Stimulated activated CD4-positive, alpha-beta T cell treated with anti-CD3 and anti-CD28 coated beads, Interleukin-1b, Interleukin-23, amount 100 ng/mL, for 1 hour (primary cell): Measurements from ENCODE around the gene ST6GALNAC1.

Experiments used
- DNase-seq, 2 donors: peaks; one replicate each; pipeline ENCODE4 v3.0.0-alpha.2; 2020; ENCODE audit warnings: low read depth in 2 of 2

The ST6GALNAC1 gene

GRCh38 chr17:76643553-76644148, at the start of gene ST6GALNAC1:
TSS of gene ST6GALNAC1 (minus strand) at chr17:76643757. CDS start at chr17:76643638, 119 bp downstream.
- DNase-seq: no peak

GRCh38 chr17:76691379-76692191, 48.0 kb upstream of the ST6GALNAC1 start:
- DNase-seq: no peak

DNA sequence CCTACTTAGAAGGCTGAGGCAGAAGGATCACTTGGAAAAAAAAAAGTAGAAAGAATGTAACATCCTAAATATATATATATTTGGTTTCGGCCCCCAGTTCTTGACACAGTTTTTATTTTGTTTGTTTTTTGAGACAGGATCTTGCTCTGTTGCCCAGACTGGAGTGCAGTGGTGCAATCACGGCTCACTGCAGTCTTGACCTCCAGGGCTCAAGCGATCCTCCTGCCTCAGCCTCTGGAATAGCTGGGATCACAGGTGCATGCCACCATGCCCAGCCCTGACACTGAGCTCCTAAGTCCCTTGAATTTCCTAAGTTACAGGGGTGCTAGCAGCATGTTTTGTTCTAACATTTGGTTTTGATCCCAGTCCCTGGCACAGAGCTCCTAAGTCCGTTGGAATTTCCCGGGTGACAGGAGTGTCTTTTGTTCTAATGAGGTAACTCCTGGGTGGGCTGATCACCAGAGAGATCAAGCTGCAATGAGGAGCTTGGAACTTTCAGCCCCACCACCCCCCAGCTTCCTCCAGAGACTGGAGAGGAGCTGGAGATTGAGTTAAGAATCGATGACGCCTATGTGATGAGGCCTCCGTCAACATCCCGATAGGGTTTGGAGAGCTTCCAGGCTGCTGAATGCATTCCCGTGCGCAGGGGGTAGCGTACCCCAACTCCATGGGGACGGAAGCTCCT, 47.2 kb upstream of the ST6GALNAC1 start:
- no peak for DNase-seq

GRCh38 chr17:76689859-76690258, 46.3 kb upstream of the ST6GALNAC1 start:
- no peak for DNase-seq

DNA sequence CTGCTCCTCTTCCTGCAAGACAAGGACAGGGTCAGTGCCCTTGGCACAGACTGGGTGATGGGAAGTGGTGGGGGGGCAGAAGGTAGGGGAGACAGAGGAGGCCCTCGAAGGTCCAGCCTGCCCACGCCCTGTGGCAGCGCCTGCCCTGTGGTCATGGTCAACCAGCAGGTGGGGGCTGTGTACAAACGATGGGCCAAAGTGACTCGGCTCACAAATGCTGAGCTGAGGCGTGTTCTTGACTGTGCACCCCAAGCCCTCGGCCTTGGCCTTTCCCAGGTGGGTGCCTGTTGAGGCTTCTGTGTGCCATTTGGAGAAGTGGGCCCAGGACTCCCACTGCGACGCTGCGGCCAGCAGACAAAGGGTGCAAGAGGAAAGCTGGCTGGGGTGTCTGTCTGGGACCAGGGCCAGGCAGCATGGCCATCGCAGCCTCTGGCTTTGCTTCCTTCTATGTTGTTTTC, 44.6 kb upstream of the ST6GALNAC1 start:
- DNase-seq: no peak

DNA sequence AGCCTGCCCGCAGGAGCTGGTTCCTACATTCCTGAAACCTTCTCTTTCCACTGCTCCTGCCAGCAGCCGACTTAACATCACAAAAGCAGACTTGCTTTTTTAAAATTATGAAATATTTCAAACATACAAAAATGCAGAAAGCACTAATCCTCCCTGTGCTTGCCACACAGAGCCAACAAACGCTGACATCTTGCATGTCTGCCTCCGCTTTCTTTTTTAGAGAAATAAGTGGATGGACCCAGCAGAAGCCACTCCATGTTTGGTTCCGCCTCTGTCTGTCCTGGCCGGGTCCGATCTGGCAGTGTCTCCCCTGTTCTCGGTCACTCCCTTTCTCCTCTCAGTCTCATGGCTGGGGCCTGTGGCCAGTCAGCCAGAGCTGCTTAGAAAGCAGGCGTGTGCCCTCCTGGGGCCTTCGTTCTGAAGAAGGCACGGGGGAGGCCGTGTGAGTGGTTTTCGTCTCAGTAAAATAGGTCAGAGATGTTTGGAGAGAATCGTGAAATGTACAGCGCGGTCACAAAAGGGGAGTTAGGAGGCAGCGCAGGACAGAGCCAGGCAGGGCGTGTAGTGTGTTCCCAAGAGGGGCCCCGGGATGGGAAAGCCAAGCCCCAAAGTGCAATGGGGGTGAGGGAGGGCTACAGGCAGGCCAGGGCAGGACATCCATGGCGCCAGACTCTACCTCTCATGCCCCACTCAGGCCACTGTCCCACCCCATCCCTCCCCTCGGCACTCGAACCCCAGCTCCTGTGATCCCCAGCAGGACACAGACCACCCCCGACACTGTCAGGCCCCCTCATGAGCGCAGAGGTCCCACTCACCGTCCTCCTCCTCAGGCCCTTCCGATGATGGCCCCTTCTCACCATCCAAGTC, 44.0 kb upstream of the ST6GALNAC1 start:
- no peak for DNase-seq

DNA sequence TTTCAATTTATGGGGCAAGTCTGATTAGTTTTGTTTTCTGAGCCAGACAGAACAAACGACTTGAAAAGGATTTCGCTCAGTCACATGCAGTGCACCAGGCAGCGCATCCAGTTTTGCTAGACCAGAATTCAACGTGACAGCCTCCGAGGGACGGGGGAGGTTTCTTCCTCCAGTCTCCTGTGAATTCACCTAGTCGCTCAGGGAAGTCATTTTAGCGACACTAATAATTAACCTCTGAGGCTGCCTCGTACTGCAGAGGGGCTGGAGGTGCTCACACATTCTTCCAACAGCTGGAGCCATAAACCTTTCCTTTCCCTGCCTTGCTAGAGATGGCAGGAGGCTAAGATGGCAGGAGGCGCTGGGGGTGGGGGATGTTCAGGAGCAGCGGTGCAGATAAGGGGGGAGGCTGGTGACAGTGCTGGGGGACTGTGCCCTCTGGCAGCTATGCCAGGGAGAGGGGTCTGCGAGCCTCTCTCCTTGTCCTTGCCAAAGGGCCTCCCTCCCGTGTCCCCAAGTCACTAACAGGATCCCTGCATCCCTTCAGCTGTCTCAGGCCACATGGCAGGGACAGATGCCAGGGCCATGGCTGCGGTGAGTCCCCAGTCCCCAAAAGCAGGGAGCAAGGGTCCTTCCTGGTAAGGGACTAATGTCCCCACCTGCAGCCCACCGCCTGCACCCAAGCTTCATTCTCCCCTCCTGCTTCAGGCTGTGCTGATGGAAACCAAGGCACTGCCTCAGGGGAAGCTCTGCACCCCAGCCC, 43.2 kb upstream of the ST6GALNAC1 start:
- DNase-seq: no peak

GRCh38 chr17:76685846-76686245, 42.3 kb upstream of the ST6GALNAC1 start:
- DNase-seq: no peak

GRCh38 chr17:76685366-76685765, 41.8 kb upstream of the ST6GALNAC1 start:
- DNase-seq: no peak

GRCh38 chr17:76684756-76685155, 41.2 kb upstream of the ST6GALNAC1 start:
- DNase-seq: no peak

DNA sequence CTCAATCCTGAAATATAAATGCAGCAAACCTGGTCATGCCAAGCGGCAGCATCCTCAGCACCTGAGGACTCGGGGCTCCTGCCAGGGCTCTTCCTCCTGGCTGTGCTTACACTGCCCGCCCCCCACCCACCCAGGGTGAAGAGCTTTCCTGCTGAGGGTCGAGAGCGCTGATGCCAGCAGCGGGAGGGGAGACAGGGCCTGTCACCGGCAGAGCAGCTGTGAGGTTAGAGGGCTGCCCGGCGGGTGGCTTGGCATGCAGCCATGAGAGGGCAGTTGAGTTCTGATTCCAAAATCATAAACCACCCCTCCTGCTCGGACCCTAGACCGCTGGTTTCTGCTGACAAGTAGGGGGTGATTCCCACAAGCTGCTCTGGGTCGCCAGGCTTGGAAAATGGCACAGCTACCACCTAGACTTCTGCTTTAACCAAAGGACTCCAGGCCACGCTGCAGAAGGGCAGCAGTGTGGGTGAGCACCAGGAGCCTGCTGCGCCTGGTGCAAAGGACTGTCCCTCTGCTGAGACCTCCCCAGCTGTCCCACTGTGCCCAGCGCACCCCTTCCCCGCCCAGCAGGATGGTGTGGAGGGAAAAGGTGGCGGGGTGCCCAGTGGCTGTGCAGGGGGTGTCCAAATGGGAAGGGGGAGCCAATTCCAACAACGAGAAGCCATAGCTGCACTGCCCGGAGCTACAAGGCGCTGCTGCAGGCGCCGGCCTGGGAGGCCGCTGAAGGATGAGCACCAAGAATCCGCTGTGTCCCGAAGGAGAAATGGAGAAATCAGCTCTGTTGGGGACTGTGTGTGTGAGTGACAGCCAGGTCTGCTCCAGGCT, 40.6 kb upstream of the ST6GALNAC1 start:
- DNase-seq: no peak

DNA sequence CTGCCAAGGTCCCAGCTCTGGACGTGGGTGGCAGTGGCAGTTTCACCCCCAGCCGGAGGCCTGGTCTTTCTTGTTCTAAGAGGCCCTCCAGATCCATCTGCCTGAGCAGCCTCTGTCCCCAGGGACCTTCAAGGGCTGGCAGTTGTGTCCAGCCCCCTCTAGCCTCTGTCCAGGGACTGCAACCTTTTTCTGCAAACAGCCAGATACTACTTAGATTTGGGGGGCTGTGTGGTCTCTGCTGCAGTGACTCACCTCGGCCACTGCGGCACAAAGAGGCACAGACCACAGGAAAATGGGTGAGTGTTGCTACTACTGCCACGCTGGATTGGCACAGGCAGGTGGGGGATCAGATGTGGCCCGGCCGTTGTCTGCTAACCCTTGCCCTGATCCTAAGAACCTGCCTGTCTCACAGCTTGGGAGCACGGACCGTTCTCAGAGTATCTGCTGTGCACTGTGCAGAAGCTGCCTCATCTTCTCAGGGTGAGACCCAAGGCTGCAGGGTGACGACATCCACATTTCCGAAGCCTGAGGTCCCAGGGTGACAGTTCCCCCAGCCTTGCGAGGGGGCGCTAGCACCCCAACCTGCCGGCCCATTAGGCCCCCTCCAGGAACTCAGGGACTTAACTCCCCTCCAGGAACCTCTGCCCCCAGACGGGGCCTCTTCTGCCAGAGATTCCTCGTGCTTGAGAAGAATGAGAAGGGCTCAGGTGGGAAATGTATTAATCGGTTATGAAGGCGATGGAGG, 39.6 kb upstream of the ST6GALNAC1 start:
- DNase-seq: no peak

DNA sequence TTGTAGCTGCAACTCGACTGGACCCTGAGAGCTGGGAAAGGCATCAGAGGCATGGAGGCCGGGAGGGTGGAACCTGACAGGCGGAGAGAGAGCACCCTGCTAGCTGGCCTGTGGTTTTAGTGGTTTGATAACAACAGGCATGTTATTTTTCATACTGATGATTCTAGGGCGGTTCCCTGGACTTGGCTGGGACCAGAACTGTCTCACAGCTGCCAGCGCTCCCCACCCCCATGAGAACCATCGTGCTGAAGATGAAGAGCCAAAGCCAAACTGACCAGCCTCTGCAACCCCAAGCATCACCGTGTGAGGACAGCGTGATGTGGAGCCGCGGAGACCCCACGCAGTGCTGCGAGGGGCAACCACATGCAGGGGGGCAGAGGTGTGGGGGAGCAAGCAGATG, 38.7 kb upstream of the ST6GALNAC1 start:
- DNase-seq: no peak

- peak; percentile 31 to 46 for DNase-seq
Observed at GRCh38 chr17:76681222-76682137, 37.9 kb upstream of the ST6GALNAC1 start.

DNA sequence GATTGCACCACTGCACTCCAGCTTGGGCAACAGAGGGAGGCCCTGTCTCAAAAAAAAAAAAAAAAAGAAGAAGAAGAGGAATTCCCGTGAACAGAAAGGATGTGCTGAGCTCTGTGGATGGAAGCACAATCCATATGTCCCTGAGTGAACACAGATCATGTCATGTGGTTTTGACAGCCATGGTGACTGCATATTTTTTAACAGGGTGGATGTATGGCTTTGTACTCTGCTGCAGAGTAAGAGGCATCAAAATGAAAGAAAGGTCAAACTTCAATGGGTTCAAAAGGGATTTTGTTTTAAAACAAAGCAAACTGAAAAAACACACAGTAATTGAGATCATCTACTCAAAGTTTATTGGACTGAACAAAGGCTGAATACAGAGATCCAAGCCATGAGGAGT, 35.7 kb upstream of the ST6GALNAC1 start:
- no peak for DNase-seq

GRCh38 chr17:76678330-76678729, 34.8 kb upstream of the ST6GALNAC1 start:
- DNase-seq: no peak

- no peak for DNase-seq
Observed at GRCh38 chr17:76677406-76677805, 33.8 kb upstream of the ST6GALNAC1 start.

GRCh38 chr17:76676629-76677028, 33.1 kb upstream of the ST6GALNAC1 start:
- DNase-seq: no peak
